Mesodermal cell (in vitro differentiated cells): ENCODE measurements around the gene ZSCAN20.

Experiments used
- H3K27ac ChIP-seq: 2 replicates; pipeline ENCODE4 v1.7.0; 2013; ENCODE audit warnings: mild to moderate bottlenecking, low read depth, low read length, moderate library complexity; ENCODE audit not compliant: severe bottlenecking
- H3K36me3 ChIP-seq: 2 replicates; pipeline ENCODE4 v1.7.1; 2013; ENCODE audit warnings: mild to moderate bottlenecking, low read length, moderate library complexity; ENCODE audit not compliant: control insufficient read depth, insufficient read depth
- H3K4me1 ChIP-seq: one replicate; pipeline ENCODE4 v1.7.1; 2013; ENCODE audit warnings: mild to moderate bottlenecking, low read length; ENCODE audit not compliant: insufficient read depth, control insufficient read depth, poor library complexity, severe bottlenecking
- H3K4me3 ChIP-seq: 2 replicates; pipeline ENCODE4 v1.7.0; 2013; ENCODE audit warnings: low read length, control low read depth, mild to moderate bottlenecking; ENCODE audit not compliant: insufficient read depth, poor library complexity, severe bottlenecking; ENCODE audit errors: extremely low read depth
- H3K9me3 ChIP-seq: 2 replicates; pipeline ENCODE4 v1.7.1; 2013; ENCODE audit warnings: mild to moderate bottlenecking, low read length, moderate library complexity; ENCODE audit not compliant: control insufficient read depth
- WGBS, 2 experiments: methylation state at CpG; one replicate each; pipeline ENCODE4 v1.1.5; 2013; ENCODE audit warnings: missing lambda C conversion rate in 2 of 2; ENCODE audit not compliant: insufficient coverage in 2 of 2; 5-methylcytosine and 5-hydroxymethylcytosine counted together

Gene ZSCAN20

GRCh38 chr1:33443705-33444180 is 28.7 kb upstream of the ZSCAN20 start:
- Histone ChIP-seq H3K27ac (peak overlapping the region; percentile 38), H3K4me3 (no peak overlapping the region), H3K9me3 (no peaks in the 10 kb centered on the region), H3K36me3 (no peaks in the 10 kb centered on the region), H3K4me1 (peaks cover 22% of the 10 kb centered on the region)
- 63 to 84% methylated on average over 4 to 6 of the region's 6 CpGs for WGBS, 2 experiments

GRCh38 chr1:33445108-33445507 is 27.3 kb upstream of the ZSCAN20 start:
- Histone ChIP-seq H3K27ac (no peak overlapping the region), H3K4me1 (peaks cover 16% of the 10 kb centered on the region), H3K36me3 (no peaks in the 10 kb centered on the region), H3K9me3 (no peaks in the 10 kb centered on the region), H3K4me3 (no peak overlapping the region)
- 95 to 100% methylated on average over 6 of the region's 6 CpGs for WGBS, 2 experiments

- H3K27ac ChIP-seq = no peak overlapping the region
- WGBS, 2 experiments = 100% methylated on average over 1 of the region's 3 CpGs; no CpG with 5 or more reads in 1 of the 2 experiments
- no peaks in the 10 kb centered on the region for H3K9me3 ChIP-seq
- no peaks in the 10 kb centered on the region for H3K36me3 ChIP-seq
- H3K4me1 ChIP-seq = peaks cover 16% of the 10 kb centered on the region
- no peak overlapping the region for H3K4me3 ChIP-seq
Observed at GRCh38 chr1:33446590-33446989, 25.9 kb upstream of the ZSCAN20 start.

DNA sequence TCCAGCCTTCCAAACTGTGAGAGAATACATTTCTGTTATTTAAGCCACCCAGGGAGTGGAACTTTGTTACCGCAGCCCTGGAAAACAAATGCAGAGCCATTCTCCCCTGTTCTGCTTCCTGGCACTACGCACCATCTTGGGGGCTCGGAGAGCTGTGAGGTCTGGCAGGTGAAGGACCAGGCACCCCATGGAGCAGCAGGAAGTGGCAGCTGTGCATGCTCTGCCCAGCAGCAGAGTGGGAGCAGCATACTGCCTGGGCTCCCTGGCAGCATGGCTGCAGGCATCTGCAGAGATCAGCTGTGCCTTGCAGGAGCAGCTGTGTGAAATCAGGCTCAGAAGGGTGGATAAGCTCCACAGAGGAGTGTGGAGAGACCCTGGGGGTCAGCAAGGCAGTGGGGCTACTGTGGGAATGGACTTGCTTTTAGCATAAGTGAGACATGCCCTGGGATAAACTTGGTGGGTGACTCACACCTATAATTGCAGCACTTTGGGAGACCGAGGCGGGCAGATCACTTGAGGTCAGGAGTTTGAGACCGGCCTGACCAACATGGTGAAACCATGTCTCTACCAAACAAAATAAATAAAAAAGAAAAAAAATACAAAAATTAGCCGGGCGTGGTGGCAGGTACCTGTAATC is 17.7 kb upstream of the ZSCAN20 start:
- Histone ChIP-seq H3K9me3 (peaks cover 6% of the 10 kb centered on the region), H3K27ac (no peak overlapping the region), H3K4me3 (no peak overlapping the region), H3K36me3 (no peaks in the 10 kb centered on the region), H3K4me1 (peaks cover 37% of the 10 kb centered on the region)
- WGBS, 2 experiments = 91 to 93% methylated on average over 4 to 6 of the region's 8 CpGs

DNA sequence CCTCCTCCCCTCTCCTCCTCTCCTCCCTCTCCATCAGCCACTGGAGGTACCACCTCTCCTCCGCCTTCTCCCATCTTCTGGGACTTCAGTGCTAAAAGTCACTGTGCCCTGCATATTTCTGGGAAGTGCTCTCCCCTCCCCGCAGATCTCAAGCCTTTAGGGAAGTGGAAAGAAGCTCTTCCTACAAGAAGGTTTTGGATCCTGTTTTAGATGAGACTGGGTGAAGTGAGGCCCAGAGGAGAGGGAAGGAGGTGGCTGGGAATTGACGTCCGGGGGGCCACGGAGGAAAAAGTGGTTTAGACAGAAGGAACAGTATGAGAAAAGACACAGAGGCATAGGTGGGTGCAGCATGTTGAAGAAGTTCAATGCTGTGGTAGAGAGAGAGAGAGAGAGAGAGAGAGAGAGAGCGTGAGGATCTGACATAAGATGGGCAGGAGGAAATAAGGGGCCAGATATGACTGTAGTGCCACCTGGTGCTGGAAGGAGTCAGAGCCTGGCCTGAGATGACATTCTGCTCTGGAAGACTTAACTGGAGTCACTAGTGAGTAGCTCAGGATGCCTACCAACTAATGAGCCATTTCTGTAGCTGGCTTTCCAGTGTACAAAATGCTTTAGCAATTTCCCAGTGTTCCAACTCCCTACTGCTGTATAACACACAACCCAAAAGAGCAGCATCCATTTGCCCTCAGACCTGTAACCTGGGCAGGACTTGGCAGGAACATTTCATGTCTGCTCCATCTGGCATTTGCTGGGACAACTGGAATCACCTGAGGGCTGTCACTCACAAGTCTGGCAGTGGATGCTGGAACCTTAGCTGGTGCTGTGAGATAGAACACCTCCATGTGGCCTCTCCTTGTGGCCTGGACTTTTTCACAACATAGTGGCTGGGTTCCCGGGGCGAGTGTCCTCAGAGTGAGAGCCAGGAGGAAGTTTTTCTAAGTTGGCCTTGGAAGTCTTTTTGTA is 16.6 kb upstream of the ZSCAN20 start:
- Histone ChIP-seq H3K4me3 (no peak overlapping the region), H3K4me1 (peaks cover 43% of the 10 kb centered on the region), H3K27ac (peak overlapping the region; percentile 23), H3K36me3 (no peaks in the 10 kb centered on the region), H3K9me3 (peaks cover 6% of the 10 kb centered on the region)
- WGBS, 2 experiments = 44 to 76% methylated on average over 4 to 6 of the region's 8 CpGs

DNA sequence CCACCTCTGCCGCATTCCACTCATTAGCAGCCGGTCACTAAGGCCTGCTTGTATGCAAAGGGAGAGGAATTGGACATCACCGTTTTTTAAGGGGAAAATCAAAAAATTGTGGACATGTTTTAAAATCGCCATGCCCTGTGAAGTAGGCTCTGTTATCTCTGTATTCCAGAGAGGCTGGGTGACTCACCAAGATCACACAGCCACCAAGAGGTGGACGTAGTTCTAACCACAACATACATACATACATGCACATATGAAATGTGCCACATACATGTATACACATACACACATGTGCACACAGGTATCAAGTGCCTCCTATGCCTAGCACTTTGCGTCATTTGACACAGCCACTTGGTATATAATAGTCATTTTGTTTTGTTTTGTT is 16.0 kb upstream of the ZSCAN20 start:
- 67 to 100% methylated on average over 1 to 3 of the region's 6 CpGs for WGBS, 2 experiments
- H3K36me3 ChIP-seq = no peaks in the 10 kb centered on the region
- peak overlapping the region; percentile 23 for H3K27ac ChIP-seq
- H3K4me1 ChIP-seq = peaks cover 43% of the 10 kb centered on the region
- peaks cover 6% of the 10 kb centered on the region for H3K9me3 ChIP-seq
- no peak overlapping the region for H3K4me3 ChIP-seq

GRCh38 chr1:33459691-33460090 is 12.8 kb upstream of the ZSCAN20 start:
- WGBS, 2 experiments = 88 to 97% methylated on average over 4 of the region's 4 CpGs
- H3K9me3 ChIP-seq = no peaks in the 10 kb centered on the region
- no peak overlapping the region for H3K4me3 ChIP-seq
- H3K4me1 ChIP-seq = peaks cover 43% of the 10 kb centered on the region
- H3K36me3 ChIP-seq = no peaks in the 10 kb centered on the region
- no peak overlapping the region for H3K27ac ChIP-seq

- no peaks in the 10 kb centered on the region for H3K9me3 ChIP-seq
- WGBS, 2 experiments = 73 to 80% methylated on average over 2 to 3 of the region's 3 CpGs
- H3K36me3 ChIP-seq = no peaks in the 10 kb centered on the region
- H3K4me1 ChIP-seq = peaks cover 43% of the 10 kb centered on the region
- no peak overlapping the region for H3K4me3 ChIP-seq
- H3K27ac ChIP-seq = no peak overlapping the region
Observed at GRCh38 chr1:33460144-33460543, 12.3 kb upstream of the ZSCAN20 start.

DNA sequence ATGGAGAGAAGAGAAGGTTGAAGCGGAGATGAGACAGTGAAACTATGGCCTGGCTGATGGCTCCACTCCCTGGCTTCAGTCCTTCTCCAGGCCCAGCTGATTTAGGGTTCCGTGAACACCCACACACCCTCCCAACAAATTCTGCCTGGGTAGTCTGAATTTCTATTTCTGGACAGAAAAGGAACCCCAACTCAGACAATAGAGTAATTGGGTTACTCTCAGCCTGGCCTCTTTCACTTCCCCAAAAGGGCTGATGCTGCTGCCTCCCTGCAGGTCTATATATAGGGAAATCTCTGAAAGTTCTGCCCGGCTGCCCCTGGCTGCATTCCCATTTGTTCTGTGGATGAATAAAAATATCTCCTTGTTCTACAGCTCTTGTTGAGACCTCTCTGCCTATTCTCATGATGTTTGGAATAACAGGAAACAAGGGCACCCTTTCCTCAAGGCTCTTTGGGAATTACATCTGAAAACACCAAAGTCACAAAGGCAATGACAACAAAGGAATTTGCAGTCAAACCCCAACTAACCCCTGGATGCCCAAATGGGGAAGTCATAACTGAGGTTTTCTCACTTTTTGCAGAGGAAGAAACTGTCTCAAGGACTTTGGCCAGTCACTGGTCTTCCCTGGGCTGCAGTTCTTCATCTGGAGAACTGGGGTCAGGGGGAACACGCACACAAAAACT is 11.4 kb upstream of the ZSCAN20 start:
- 85 to 92% methylated on average over 2 to 3 of the region's 4 CpGs for WGBS, 2 experiments
- no peaks in the 10 kb centered on the region for H3K9me3 ChIP-seq
- H3K4me3 ChIP-seq = no peak overlapping the region
- peaks cover 37% of the 10 kb centered on the region for H3K4me1 ChIP-seq
- H3K36me3 ChIP-seq = no peaks in the 10 kb centered on the region
- no peak overlapping the region for H3K27ac ChIP-seq

- Histone ChIP-seq H3K4me3 (no peak overlapping the region), H3K27ac (no peak overlapping the region), H3K36me3 (no peaks in the 10 kb centered on the region), H3K9me3 (no peaks in the 10 kb centered on the region), H3K4me1 (peaks cover 22% of the 10 kb centered on the region)
- 63 to 67% methylated on average over 3 of the region's 8 CpGs for WGBS, 2 experiments
Observed at GRCh38 chr1:33462405-33463164, 9.9 kb upstream of the ZSCAN20 start.
